SK-N-DZ (cell line): Measurements from ENCODE around the gene ANKRD10.

Experiments
- DNase-seq: peaks from one replicate; pipeline ENCODE4 v3.0.0-alpha.2; 2015; ENCODE audit warnings: low spot score

ANKRD10 gene

GRCh38 chr13:110944968-110945927, 30.4 kb upstream of the ANKRD10 start:
- no peak for DNase-seq

GRCh38 chr13:110944121-110944967, 29.5 kb upstream of the ANKRD10 start:
- no peak for DNase-seq

GRCh38 chr13:110942248-110942981, 27.5 kb upstream of the ANKRD10 start:
- DNase-seq = no peak

GRCh38 chr13:110938662-110939421, 24.0 kb upstream of the ANKRD10 start:
- no peak for DNase-seq

GRCh38 chr13:110937511-110938285, 22.8 kb upstream of the ANKRD10 start:
- DNase-seq = no peak

- DNase-seq = no peak
These were observed 21.6 kb upstream of the ANKRD10 start for GRCh38 chr13:110936519-110936918.

- DNase-seq = no peak
These were observed 17.7 kb upstream of the ANKRD10 start for GRCh38 chr13:110932588-110932987.

GRCh38 chr13:110929104-110929777, 14.4 kb upstream of the ANKRD10 start:
- no peak for DNase-seq

GRCh38 chr13:110925023-110925612, 10.2 kb upstream of the ANKRD10 start:
- DNase-seq = peak; percentile 58

- no peak for DNase-seq
These were observed 9.7 kb upstream of the ANKRD10 start for GRCh38 chr13:110924639-110924934.

GRCh38 chr13:110923777-110924638, 9.1 kb upstream of the ANKRD10 start:
- DNase-seq = no peak

GRCh38 chr13:110923086-110923485, 8.2 kb upstream of the ANKRD10 start:
- DNase-seq = no peak

- no peak for DNase-seq
These were observed 7.6 kb upstream of the ANKRD10 start for GRCh38 chr13:110922506-110922905.

- DNase-seq = no peak
These were observed 6.8 kb upstream of the ANKRD10 start for GRCh38 chr13:110921695-110922094.

GRCh38 chr13:110921209-110921608, 6.3 kb upstream of the ANKRD10 start:
- no peak for DNase-seq

- DNase-seq = no peak
These were observed 5.2 kb upstream of the ANKRD10 start for GRCh38 chr13:110920038-110920437.

- no peak for DNase-seq
These were observed 1.7 kb upstream of the ANKRD10 start for GRCh38 chr13:110916301-110917142.

- DNase-seq = no peak
These were observed 971 bp upstream of the ANKRD10 start for GRCh38 chr13:110915874-110916206.
